Measurements from ENCODE around the gene SPON2. TPM values are rescaled to one million over a fixed set of nuclear protein-coding genes. Genes with fewer than 3 reads are reported as not detected.
A peak's percentile ranks its signal among the peaks of the same experiment; 100 is the strongest.

SPON2 gene
- total and polyA plus RNA-seq, 10 donors, result 8.3 to 51.3 (median 27.1) TPM

DNA sequence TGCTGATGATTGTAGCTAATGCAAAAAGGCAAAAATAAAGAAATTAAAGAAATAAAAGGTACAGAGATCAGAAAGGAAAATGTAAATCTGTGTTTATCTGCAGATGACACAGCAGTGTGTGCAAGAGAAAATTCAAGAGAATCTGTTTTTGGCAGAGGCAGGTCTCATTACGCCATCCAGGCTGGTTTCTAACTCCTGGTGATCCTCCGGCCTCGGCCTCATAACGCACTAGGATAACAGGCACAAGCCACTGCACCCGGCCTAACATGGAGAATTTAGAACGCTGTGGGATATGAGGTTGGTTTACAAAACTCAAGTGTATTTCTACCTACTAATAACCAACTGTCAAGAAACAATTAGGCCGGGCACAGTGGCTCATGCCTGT is 47.2 kb upstream of the SPON2 start:
- TF ChIP-seq, protein P1, sequence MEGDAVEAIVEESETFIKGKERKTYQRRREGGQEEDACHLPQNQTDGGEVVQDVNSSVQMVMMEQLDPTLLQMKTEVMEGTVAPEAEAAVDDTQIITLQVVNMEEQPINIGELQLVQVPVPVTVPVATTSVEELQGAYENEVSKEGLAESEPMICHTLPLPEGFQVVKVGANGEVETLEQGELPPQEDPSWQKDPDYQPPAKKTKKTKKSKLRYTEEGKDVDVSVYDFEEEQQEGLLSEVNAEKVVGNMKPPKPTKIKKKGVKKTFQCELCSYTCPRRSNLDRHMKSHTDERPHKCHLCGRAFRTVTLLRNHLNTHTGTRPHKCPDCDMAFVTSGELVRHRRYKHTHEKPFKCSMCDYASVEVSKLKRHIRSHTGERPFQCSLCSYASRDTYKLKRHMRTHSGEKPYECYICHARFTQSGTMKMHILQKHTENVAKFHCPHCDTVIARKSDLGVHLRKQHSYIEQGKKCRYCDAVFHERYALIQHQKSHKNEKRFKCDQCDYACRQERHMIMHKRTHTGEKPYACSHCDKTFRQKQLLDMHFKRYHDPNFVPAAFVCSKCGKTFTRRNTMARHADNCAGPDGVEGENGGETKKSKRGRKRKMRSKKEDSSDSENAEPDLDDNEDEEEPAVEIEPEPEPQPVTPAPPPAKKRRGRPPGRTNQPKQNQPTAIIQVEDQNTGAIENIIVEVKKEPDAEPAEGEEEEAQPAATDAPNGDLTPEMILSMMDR (IDR thresholded peaks at IDR 0.05 in 8 of 11, conservative IDR thresholded peaks at IDR 0.05 in 3 of 11), result no peak
- TF ChIP-seq POLR2A (IDR thresholded peaks at IDR 0.05) (no peak), POLR2AphosphoS5 (IDR thresholded peaks at IDR 0.05) (no peak)
- Histone ChIP-seq H3K9me3 (no peaks in the 10 kb centered on the region), H3K27ac (peak overlapping the region in 7 of 8 donors; percentile 2 to 85 (median 70)), H3K4me1 (peaks cover 40 to 89% (median 57%) of the 10 kb centered on the region in 6 donors), H3K27me3 (replicated peaks in 1 of 7) (no peaks in the 10 kb centered on the region), H3K36me3 (peaks cover 3 to 90% (median 54%) of the 10 kb centered on the region in 6 donors), H3K4me3 (peak overlapping the region in 1 of 8 donors; percentile 38)
- 61 to 87% (median 82%) methylated on average over 7 of the region's 7 CpGs for WGBS, 5 donors
- intact Hi-C loops (cut with DNase I; ENCODE audit: low total_unique reads), result no loop called here
- DNase-seq, result no peak

DNA sequence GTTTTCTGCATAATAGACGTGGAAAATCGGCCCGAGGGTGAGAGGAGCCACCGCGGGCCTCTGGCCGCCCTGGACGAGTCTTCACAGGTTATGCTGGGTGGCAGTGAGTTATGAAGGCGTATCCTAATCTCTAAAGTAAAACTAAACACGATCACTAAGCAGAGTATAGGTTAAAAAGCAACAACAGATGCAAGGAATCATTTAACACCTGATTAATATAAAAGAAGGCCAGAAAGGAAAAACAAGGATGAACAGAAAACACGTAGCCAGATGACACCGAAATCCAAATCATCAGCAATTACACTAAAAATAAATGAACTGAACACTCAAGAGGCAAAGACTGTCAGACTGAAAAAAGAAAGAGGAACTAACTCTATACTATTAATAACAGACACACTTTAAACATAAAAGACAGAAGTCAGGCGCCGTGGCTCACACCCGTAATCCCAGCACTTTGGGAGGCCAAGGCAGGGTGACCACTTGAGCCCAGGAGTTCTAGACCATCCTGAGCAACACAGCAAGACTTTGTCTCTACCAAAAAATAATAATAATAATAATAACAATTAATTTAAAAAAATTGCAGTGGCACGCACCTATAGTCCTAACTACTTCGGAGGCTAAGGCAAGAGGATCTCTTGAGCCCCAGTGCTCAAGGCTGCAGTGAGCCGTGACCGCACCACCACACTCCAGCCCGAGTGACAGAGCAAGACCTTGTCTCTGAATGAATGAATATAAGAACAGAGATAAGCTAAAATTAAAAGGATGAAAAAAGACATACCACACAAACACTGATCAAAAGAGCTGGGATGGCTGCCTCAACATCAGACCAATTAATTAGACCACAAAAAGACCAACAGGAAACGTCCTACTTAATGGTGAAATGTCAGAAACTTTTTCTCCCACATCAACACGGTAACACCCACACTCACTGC is 46.5 kb upstream of the SPON2 start:
- intact Hi-C loops (cut with DNase I; ENCODE audit: low total_unique reads), result no loop called here
- TF ChIP-seq POLR2AphosphoS5 (IDR thresholded peaks at IDR 0.05) (peak in 1 of 3 donors; percentile 24), POLR2A (IDR thresholded peaks at IDR 0.05) (no peak)
- Histone ChIP-seq H3K4me1 (peaks cover 40 to 96% (median 63%) of the 10 kb centered on the region in 6 donors), H3K27me3 (replicated peaks in 1 of 7) (no peaks in the 10 kb centered on the region), H3K4me3 (peak overlapping the region in 2 of 8 donors; percentile 0 to 38), H3K27ac (peak overlapping the region; percentile 35 to 85 (median 62)), H3K9me3 (no peaks in the 10 kb centered on the region), H3K36me3 (peaks cover 0 to 90% (median 54%) of the 10 kb centered on the region in 6 donors)
- no peak for DNase-seq
- 47 to 53% (median 52%) methylated on average over 21 of the region's 21 CpGs for WGBS, 5 donors

DNA sequence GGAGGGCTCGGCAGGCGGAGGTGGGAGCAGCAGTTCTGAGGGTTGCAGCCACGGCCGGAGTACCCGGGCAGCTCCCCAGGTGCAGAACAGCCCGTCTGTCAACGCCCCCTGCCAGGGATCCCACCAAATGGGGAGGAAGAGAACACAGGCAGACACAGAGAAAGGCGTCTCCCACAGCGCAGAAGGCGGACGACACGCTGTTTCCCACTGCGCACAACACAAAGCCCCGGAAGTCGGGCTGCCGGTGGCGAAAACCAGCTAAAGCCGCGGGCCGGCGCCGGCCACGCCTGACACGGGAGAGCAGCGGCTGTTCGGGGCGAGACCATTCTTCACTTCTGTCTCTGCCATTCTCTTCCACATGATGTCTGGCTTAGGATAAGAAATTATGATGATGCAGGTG is 45.0 kb upstream of the SPON2 start:
- intact Hi-C loops (cut with DNase I; ENCODE audit: low total_unique reads), result no loop called here
- TF ChIP-seq POLR2AphosphoS5 (IDR thresholded peaks at IDR 0.05), result no peak
- no peak for TF ChIP-seq POLR2A (IDR thresholded peaks at IDR 0.05)
- TF ChIP-seq, protein P1 (IDR thresholded peaks at IDR 0.05 in 8 of 11, conservative IDR thresholded peaks at IDR 0.05 in 3 of 11), result no peak
- Histone ChIP-seq H3K27ac (peak overlapping the region; percentile 10 to 85 (median 70)), H3K4me3 (peak overlapping the region in 3 of 8 donors; percentile 4 to 53 (median 10)), H3K4me1 (peaks cover 40 to 95% (median 67%) of the 10 kb centered on the region in 6 donors), H3K36me3 (peaks cover 0 to 90% (median 54%) of the 10 kb centered on the region in 6 donors), H3K27me3 (replicated peaks in 1 of 7) (no peaks in the 10 kb centered on the region), H3K9me3 (no peaks in the 10 kb centered on the region)
- no peak for DNase-seq
- 89 to 94% (median 92%) methylated on average over 27 of the region's 27 CpGs for WGBS, 5 donors

DNA sequence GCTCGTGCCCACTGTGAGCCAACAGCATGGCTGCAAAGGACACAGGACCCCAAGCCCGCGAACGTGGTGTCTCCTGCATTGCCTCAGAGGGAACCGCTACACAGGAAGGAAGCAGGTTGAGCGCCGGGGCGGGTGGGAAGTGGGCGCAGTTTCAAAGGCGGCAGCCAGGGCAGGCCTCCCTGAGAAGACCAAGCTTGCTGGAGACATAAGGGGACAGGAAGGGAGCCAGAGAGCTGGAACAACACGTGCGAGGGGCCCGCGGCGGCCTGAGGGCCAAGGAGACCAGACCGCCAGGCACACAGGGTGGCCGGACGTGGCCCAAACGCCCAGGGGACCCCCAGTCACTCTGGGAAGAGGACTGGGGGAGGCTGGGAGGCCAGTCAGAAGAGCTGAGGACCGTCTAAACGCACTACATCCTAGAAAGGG is 44.5 kb upstream of the SPON2 start:
- Histone ChIP-seq H3K36me3 (peaks cover 0 to 90% (median 54%) of the 10 kb centered on the region in 6 donors), H3K27me3 (replicated peaks in 1 of 7) (no peaks in the 10 kb centered on the region), H3K4me1 (peaks cover 40 to 93% (median 67%) of the 10 kb centered on the region in 6 donors), H3K4me3 (peak overlapping the region in 4 of 8 donors; percentile 4 to 53 (median 8)), H3K27ac (peak overlapping the region; percentile 10 to 85 (median 70)), H3K9me3 (no peaks in the 10 kb centered on the region)
- peak; percentile 94 for DNase-seq
- 7 to 24% (median 17%) methylated on average over 15 to 21 of the region's 21 CpGs for WGBS, 5 donors
- TF ChIP-seq POLR2A (IDR thresholded peaks at IDR 0.05), result no peak
- TF ChIP-seq, protein P1 (IDR thresholded peaks at IDR 0.05 in 8 of 11, conservative IDR thresholded peaks at IDR 0.05 in 3 of 11), result peak; percentile 33 to 76 (median 55)
- TF ChIP-seq POLR2AphosphoS5 (IDR thresholded peaks at IDR 0.05), result peak; percentile 74 to 81 (median 77)
- intact Hi-C loops (cut with DNase I; ENCODE audit: low total_unique reads), result no loop called here

Data from spleen (tissue), 11 donors.